ENCODE data around the gene MRPL12.

DNA sequence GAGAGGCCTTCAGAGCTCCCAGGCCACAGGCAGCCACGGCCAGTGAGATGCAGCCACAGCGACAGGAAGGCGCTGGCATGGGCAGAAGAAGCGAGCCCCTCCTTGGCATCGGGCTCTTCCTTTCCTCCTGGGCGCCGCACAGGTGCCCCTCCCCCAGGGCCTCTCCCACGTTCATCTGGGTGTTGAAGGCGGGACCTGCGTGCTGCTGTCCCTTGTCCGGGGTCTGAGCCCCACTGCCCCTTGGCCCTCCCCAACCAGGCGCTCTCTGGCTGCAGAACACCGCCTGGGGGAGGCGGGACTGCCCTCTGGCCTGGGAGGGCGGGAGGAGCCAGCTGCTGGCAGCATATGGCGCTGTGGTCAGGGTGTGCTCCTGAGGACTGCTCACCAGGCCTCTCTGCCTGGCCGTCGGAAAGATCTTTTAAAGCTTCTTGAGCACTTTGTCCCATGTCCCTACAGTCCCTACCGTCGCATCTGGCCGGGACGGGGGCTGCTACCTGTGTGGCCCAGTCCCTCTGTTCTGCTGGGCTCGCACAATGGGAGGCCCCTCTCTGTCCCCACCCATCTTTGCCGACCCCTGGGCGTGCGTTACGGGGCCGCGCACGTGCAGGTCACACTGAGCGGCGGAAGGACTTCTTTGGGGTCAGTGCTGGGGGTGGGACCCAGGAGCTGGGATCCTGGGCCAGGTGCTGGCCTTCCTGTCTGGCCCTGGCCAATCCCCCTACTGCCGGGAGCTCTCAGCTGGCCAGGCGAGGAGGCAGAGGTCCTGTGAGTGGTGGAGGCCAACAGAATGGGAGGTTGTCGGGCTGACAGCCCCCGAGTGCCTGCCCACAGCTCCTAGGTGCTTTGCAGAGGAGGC lies 10.6 kb downstream of the MRPL12 start:
- TF ChIP-seq POLR2A (IDR thresholded peaks at IDR 0.05) (no peak), CTCF (IDR thresholded peaks at IDR 0.05) (peak in 1 of 7 experiments; percentile 2)
